Caki2 (cell line): ENCODE results near the gene AGMO. TPM values are rescaled to one million over a fixed set of nuclear protein-coding genes. Genes with fewer than 3 reads are reported as not detected.

Experiments
- DNase-seq: peaks from one replicate; pipeline ENCODE4 v3.0.0-alpha.2; 2015; ENCODE audit warnings: low read depth
- in situ Hi-C: cut with HindIII; loops from 2 replicates; pipeline ENCODE4 v1.10.0; 2016; ENCODE audit warnings: low sequenced_read_pairs, low pct_unique_long_range_greater_than_20kb, mixed read lengths
- total RNA-seq: library from RNA; depleted of rRNA; stranded (reverse); fragments of >200 nt; shearing (Covaris generic); gene quantifications from 2 replicates; pipeline ENCODE4 v1.2.3, GENCODE V29; 2014; ENCODE audit warnings: low replicate concordance

The AGMO gene
- total RNA-seq, 1 experiment from 2014 or later = 1.3 TPM

DNA sequence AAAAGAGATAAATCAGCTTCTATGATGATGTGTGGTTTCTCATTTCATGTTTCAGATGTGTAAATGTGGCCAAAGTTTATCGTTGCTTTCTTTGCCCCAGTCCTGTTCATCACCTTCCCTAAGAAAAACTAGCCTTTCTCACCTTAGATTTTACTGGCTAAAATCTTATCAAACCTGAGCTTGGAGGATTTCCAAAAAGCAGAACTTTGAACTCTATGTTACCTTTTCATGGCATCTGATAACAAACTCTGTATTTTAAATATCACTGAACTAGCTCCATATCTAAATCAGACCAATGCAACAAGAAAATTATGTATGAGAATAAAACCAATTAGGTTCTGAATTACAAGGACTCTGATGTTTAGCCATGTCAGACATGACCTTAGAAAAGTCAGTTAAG is 335.8 kb downstream of the AGMO start:
- DNase-seq = no peak
- in situ Hi-C loops = no loop called here

DNA sequence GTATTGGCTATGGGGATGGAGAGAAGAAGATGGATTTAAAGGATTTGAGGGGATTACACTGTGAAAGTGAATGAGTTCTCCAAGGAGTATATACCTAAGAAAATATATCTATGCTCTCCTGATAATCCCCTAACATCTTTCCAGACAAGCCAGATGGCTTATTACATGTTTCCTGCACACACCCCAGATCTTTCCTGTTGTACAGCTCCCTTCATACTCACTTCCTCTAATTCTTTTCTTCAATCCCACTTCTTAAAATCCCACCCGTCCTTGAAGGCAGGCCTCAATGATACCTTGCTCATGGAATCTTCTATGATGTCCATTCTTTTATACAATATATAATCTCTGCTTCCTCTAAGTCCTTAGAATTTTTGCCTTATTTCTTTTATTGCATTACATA is 342.1 kb downstream of the AGMO start:
- in situ Hi-C loops = no loop called here
- DNase-seq = no peak

DNA sequence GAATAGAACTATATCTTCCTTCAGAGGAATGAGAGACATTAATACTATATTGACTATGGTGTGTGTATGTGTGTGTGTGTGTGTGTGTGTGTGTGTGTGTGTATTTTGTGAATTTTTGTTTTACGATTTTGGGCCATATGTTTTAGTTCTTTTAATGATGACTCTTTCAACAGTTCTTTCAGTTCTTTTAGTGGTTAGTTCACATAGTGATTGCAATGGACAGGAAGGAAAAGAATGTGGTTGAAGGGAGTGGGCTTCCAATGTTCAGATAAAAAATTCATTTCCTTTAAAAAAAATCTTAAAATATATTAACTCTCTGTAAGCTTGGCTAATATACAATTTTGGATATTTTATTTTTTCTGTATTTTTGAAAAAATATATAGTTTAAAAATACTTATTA is 343.6 kb downstream of the AGMO start:
- DNase-seq = no peak
- in situ Hi-C loops = no loop called here

GRCh38 chr7:15215616-15216015 is 346.2 kb downstream of the AGMO start:
- in situ Hi-C loops = no loop called here
- DNase-seq = no peak

DNA sequence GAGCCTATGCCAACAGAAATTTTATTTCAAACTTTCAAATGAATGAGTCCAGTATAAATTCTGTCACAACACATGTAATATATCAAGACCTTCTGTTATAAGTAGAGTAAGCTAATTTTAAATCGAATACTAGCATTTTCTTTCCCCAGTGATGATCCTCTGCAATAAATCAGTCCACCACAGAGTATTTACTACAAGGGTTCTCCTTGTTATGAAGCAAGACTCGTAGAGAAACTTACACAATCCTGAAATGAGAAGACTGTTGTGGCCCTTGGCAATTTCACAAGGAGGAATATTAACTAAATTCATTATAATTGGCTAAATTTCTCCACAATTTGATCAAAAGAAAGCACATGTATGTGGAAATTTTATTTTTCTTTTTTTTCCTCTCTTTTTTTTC is 346.8 kb downstream of the AGMO start:
- in situ Hi-C loops = no loop called here

DNA sequence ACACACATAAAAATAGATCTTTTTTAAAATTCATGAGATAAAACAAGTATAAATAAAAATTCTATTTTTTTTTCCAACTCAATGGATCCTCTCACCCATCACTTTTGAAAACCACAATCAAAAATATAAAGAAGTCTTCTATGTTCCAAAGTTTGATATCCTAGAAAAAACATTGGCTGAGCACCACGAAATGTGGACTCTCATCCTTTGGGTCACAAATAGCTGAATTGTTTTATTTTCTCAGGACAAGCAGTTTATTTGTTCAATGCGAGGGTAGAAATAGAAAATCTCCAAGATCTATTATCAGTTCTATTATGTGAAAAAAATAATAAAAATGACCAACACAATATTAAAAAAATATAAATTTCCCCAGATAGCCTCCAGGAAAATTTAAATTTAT is 348.7 kb downstream of the AGMO start:
- in situ Hi-C loops = no loop called here
- DNase-seq = no peak

More for the DNA sequence above, 346.8 kb downstream of the AGMO start:
- no peak for DNase-seq

DNA sequence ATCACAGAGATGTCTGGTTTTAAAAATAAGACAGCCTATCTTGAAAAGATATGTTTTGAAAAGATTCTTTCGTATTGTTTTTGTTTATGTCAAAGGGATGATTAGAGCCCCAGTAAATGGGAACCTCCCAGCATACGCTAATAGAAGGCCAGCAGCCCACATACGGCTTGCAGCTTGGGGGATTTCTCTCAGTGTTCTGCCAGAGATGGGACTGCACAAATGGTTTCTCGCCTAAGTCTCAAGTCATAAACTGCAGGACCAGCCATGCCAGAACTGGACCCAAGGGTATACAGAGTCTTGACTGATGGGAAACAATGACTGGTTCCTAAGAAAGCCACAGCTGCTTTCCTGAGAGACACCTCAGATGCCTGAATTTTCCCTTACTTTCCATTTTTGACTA is 352.4 kb downstream of the AGMO start:
- in situ Hi-C loops = no loop called here
- no peak for DNase-seq

DNA sequence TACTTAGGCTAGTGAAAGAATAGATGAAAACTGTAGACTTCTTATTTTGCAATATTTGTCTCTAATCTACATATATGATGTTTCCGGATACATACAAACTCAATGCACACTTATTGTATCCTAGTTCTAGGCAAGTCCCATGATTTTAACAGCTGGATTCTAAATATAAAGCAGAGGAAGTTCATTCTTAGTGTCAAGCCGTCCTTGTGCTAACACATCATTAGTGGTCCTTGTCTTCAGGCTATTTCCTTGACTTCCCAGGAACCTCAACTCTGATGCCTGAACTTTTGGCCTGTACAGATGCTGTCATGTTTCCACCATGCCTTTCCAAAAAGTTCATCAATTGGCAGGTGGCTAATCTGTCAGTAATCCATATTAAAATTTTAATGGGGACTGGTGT is 357.4 kb downstream of the AGMO start:
- no peak for DNase-seq
- in situ Hi-C loops = no loop called here

- in situ Hi-C loops = no loop called here
- no peak for DNase-seq
Observed at GRCh38 chr7:15199482-15199881, 362.3 kb downstream of the AGMO start.

- in situ Hi-C loops = no loop called here
- DNase-seq = no peak
Observed at GRCh38 chr7:15197042-15197977, 364.5 kb downstream of the AGMO start.

DNA sequence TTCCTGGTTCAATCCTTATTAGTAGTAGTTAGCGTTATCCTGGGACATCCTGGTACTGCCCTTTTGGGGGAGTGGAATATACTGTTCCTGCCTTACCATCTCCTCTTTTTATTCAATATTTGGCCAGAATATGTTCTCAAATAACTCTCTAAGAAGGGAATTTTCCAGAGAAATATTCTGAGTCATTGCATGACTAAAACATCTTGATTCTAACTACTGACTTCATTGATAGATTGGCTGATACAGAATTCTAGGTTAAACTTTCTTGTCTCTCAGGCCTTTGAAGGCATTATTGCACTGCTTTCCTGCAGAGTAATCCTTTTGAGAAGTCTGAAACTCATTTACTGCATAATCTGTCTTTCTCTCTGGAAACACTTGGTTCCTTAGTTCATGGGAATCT is 383.8 kb downstream of the AGMO start:
- in situ Hi-C loops = no loop called here
- no peak for DNase-seq

DNA sequence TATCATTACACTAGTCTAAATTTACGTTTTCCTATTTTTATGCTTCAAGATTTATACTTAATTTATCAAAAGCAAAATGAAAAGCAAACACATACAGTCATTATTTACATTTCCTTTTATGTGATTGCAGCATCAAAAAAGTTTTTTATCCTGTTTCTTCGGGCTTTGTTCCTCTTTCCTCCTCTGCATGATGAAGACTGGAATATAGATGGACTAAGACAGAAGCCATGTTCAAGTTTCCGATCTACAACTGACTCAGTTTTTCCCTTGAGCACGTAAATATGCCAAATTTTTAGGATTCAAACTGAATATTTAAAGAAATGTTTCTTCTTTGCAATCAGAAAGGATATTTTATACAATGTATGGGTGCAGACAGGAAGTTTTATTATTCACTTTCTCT is 385.7 kb downstream of the AGMO start:
- DNase-seq = no peak
- in situ Hi-C loops = no loop called here

DNA sequence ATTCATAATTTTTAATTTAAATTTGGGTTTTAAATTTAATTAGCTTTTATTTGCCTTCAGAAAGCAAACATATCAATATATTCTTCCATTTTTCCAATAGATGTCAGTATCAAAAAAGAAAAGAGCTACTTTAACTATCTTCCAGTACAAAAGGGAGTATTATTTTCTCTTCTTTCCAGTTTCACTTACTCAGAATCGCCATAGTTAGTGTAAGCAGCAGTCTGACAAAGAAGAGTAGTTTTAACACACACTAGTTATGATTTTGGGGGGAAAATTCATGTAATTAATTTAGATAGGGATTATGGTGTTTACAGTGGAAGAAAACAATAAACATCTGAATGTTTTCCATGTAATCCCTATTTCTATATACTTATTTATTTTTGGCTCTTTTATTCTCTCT is 386.7 kb downstream of the AGMO start:
- no peak for DNase-seq
- in situ Hi-C loops = no loop called here

DNA sequence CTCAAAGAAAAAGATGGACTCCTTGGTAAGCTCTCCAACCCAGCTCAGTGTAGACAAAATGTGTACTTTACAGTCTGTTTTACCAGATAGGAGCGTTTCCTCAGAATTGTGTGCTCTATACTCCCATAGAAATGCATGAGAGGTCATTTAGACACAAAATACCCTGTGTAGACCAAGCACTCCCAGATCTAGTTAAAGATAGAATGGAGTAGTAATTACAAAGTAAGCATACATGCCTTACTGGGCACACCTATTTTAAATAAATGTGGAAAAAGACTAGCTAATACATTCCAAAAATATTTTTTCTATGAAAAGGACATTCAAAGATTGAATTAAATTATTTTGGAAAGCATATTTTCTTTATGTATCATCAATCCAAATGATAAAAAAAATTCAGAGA is 387.3 kb downstream of the AGMO start:
- DNase-seq = no peak
- in situ Hi-C loops = no loop called here

DNA sequence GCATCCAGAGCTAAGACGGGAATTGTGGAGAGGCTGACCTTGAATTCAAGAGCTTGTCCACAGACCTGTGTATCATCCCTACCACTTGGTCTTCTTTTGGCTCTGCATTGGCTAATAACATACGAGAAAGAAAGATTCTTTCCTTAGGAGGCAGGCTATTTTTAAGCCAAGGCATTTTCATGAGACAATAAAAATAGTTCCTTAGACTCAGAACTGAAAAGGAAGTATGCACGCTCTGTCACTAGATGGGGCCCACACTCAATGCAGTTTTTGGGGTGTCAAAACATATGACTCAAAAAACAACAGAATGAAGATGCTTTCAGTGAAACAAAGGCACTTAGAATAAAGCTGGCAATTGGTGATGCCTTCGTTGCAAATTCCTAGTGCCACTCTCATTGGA is 393.3 kb downstream of the AGMO start:
- in situ Hi-C loops = no loop called here

GRCh38 chr7:15167912-15168311 is 393.9 kb downstream of the AGMO start:
- DNase-seq = no peak
- in situ Hi-C loops = no loop called here

More for the DNA sequence above, 393.3 kb downstream of the AGMO start:
- no peak for DNase-seq

DNA sequence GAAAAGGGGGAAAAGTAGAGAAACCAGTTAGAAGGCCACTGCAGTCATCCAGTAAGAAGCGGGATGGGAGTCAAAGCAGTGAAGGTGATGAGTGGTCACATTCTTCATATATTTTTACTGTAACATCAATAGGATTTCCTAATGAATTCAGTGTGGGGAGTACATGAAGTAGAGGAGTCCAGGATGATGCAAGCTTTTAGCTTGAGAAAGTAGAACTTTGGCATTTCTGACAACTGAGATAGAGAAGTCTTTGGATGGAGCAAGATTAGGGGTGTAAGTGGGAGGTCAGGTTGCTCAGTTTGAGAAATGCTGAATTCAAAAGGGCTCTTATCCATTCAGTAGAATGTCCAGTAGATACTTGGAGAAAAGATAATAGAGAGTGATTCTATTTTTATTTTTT is 395.2 kb downstream of the AGMO start:
- in situ Hi-C loops = no loop called here
- no peak for DNase-seq

DNA sequence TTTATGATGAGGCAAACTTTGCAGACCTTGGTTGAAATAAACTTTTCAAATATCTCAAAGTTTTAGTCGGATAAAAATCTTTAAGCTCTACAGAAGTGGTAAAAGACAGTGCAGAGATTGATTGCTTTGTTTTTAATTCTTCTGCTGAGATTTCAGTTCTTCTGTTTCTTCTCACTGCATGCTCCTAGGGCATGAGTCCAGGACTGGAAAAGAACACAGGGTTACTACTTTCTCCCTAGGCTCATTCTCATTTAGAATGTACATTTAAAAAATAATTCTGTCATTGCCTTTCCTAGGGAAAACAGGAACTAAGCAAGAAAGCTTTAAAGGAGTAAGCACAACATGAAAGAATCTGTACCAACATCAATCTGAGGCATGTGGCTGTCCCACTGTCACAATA is 402.6 kb downstream of the AGMO start:
- no peak for DNase-seq
- in situ Hi-C loops = no loop called here

GRCh38 chr7:15158141-15158810 is 403.5 kb downstream of the AGMO start:
- DNase-seq = no peak
- in situ Hi-C loops = no loop called here
